CD14-positive monocyte (primary cell): Measurements from ENCODE around the gene PDP2. TPM values are rescaled to one million over a fixed set of nuclear protein-coding genes. Genes with fewer than 3 reads are reported as not detected.

Experiments used
- DNase-seq, 3 donors: peaks; one replicate each; pipeline ENCODE4 v3.0.0-alpha.2; 2011 to 2022
- H2AFZ ChIP-seq: 2 replicates; pipeline ENCODE4 v1.6.0; 2012; ENCODE audit warnings: mild to moderate bottlenecking, low read depth, low read length, inconsistent platforms; ENCODE audit not compliant: insufficient read depth, poor library complexity, severe bottlenecking
- H3K27ac ChIP-seq, 2 donors: 1 replicate in 1 of 2; 2 replicates in 1 of 2; pipeline ENCODE4 v1.5.1; 2012 to 2013; ENCODE audit warnings: low read length in 2 of 2, control low read depth in 1 of 2, inconsistent platforms in 1 of 2, low read depth in 1 of 2, mild to moderate bottlenecking in 1 of 2
- H3K27me3 ChIP-seq, 2 donors: one replicate each; pipeline versions ENCODE4 v1.6.0 to v1.6.1; 2011 to 2013; ENCODE audit warnings: low read length in 2 of 2; ENCODE audit not compliant: control insufficient read depth in 2 of 2, insufficient read depth in 2 of 2
- H3K36me3 ChIP-seq, 2 donors: replicated peaks in 1 of 2; 1 replicate in 1 of 2; 2 replicates in 1 of 2; pipeline versions ENCODE4 v1.5.1 to v1.6.1; 2012 to 2013; ENCODE audit warnings: low read length in 2 of 2, control low read depth in 1 of 2, inconsistent platforms in 1 of 2, mild to moderate bottlenecking in 1 of 2; ENCODE audit not compliant: insufficient read depth in 2 of 2, control insufficient read depth in 1 of 2
- H3K4me1 ChIP-seq, 2 donors: 1 replicate in 1 of 2; 2 replicates in 1 of 2; pipeline versions ENCODE4 v1.5.1 to v1.6.1; 2012 to 2013; ENCODE audit warnings: low read length in 2 of 2, control low read depth in 1 of 2, inconsistent platforms in 1 of 2, mild to moderate bottlenecking in 1 of 2, moderate library complexity in 1 of 2; ENCODE audit not compliant: insufficient read depth in 2 of 2, control insufficient read depth in 1 of 2
- H3K4me2 ChIP-seq: replicated peaks from 2 replicates; pipeline ENCODE3; 2012; ENCODE audit warnings: low read length, moderate library complexity, mild to moderate bottlenecking; ENCODE audit not compliant: poor library complexity, severe bottlenecking; ENCODE audit errors: extremely low read depth
- H3K4me3 ChIP-seq, 3 experiments: fragments of 200-600 bp in 1 of 3; sonication (generic) in 1 of 3; replicated peaks in 1 of 3; 1 replicate in 2 of 3; 2 replicates in 1 of 3; pipeline ENCODE4 v1.5.1; 2011 to 2013; ENCODE audit warnings: low read length in 3 of 3, mild to moderate bottlenecking in 3 of 3, control low read depth in 2 of 3, low read depth in 2 of 3, inconsistent platforms in 1 of 3, moderate library complexity in 1 of 3
- H3K79me2 ChIP-seq: 2 replicates; pipeline ENCODE4 v1.6.0; 2012; ENCODE audit warnings: mild to moderate bottlenecking, control low read depth, inconsistent platforms, low read length, moderate library complexity; ENCODE audit not compliant: insufficient read depth
- H3K9ac ChIP-seq: 2 replicates; pipeline ENCODE4 v1.6.0; 2017; ENCODE audit warnings: low read length, mild to moderate bottlenecking; ENCODE audit not compliant: insufficient read depth, poor library complexity, severe bottlenecking
- H3K9me3 ChIP-seq, 2 donors: replicated peaks in 1 of 2; 1 replicate in 1 of 2; 2 replicates in 1 of 2; pipeline versions ENCODE4 v1.5.1 to v1.6.1; 2012 to 2013; ENCODE audit warnings: low read length in 2 of 2, control low read depth in 1 of 2; ENCODE audit not compliant: control insufficient read depth in 1 of 2, insufficient read depth in 1 of 2
- H4K20me1 ChIP-seq: 2 replicates; pipeline ENCODE4 v1.6.0; 2012; ENCODE audit warnings: mild to moderate bottlenecking, low read length, control low read depth, moderate library complexity; ENCODE audit not compliant: insufficient read depth
- H3K27ac Mint-ChIP-seq, 7 donors: one replicate each; pipeline ENCODE4 v1.8.0; 2020; ENCODE audit warnings: mild to moderate bottlenecking in 7 of 7, mixed read lengths in 7 of 7, moderate library complexity in 6 of 7, inconsistent platforms in 2 of 7
- H3K27me3 Mint-ChIP-seq, 3 donors: one replicate each; pipeline ENCODE4 v1.8.0; 2021 to 2022; ENCODE audit warnings: low read depth in 3 of 3, mild to moderate bottlenecking in 3 of 3, mixed read lengths in 3 of 3, moderate library complexity in 3 of 3, inconsistent platforms in 1 of 3
- H3K36me3 Mint-ChIP-seq, 2 donors: one replicate each; pipeline ENCODE4 v1.8.0; 2020; ENCODE audit warnings: mixed read lengths in 2 of 2, inconsistent platforms in 1 of 2, mild to moderate bottlenecking in 1 of 2
- H3K4me1 Mint-ChIP-seq: one replicate; pipeline ENCODE4 v1.8.0; 2020; ENCODE audit warnings: mild to moderate bottlenecking, mixed read lengths
- H3K4me3 Mint-ChIP-seq, 2 donors: one replicate each; pipeline ENCODE4 v1.8.0; 2020; ENCODE audit warnings: mild to moderate bottlenecking in 2 of 2, mixed read lengths in 2 of 2, moderate library complexity in 1 of 2
- H3K9me3 Mint-ChIP-seq, 7 donors: one replicate each; pipeline ENCODE4 v1.8.0; 2020 to 2022; ENCODE audit warnings: mixed read lengths in 7 of 7, mild to moderate bottlenecking in 6 of 7, moderate library complexity in 6 of 7, inconsistent platforms in 2 of 7
- CTCF ChIP-seq: fragments of 200-600 bp; IDR thresholded peaks from one replicate; pipeline ENCODE4 v1.8.0; 2022; ENCODE audit warnings: antibody characterized with exemption, mild to moderate bottlenecking
- WGBS: methylation state at CpG from one replicate; pipeline ENCODE4 v1.1.5; 2013; ENCODE audit warnings: missing lambda C conversion rate; ENCODE audit not compliant: insufficient coverage; 5-methylcytosine and 5-hydroxymethylcytosine counted together
- intact Hi-C, 2 donors: fragments of 100-400 bp; cut with micrococcal nuclease; formaldehyde crosslinking; loops; one replicate each; pipeline versions ENCODE4 v1.15.0 to v1.15.1; 2023
- polyA plus RNA-seq, 3 donors: library from polyadenylated mRNA; depleted of rRNA in 1 of 3; unstranded in 2 of 3; stranded (reverse) in 1 of 3; fragments of 300-500 nt in 2 of 3; fragments of >200 nt in 1 of 3; fragmentation: Illumina TruSeq in 2 of 3; gene quantifications; 1 replicate in 2 of 3; 2 replicates in 1 of 3; pipeline ENCODE4 v1.2.3, GENCODE V29; 2012 to 2021

The PDP2 gene
- polyA plus RNA-seq, 3 donors = 1.1 TPM; not detected in 2

- Histone ChIP-seq H3K4me2 (no peak overlapping the region), H3K27me3 (no peaks in the 10 kb centered on the region), H3K4me3 (no peak overlapping the region), H3K9ac (no peak overlapping the region), H4K20me1 (no peaks in the 10 kb centered on the region), H3K9me3 (no peaks in the 10 kb centered on the region), H3K79me2 (no peaks in the 10 kb centered on the region), H3K27ac (no peak overlapping the region), H2AFZ (no peak overlapping the region), H3K4me1 (no peaks in the 10 kb centered on the region), H3K36me3 (no peaks in the 10 kb centered on the region)
- no peaks in the 10 kb centered on the region for H3K4me1 Mint-ChIP-seq
- DNase-seq = no peak
- peak overlapping the region in 1 of 7 donors; percentile 87 for H3K27ac Mint-ChIP-seq
- H3K4me3 Mint-ChIP-seq = no peak overlapping the region
- no peaks in the 10 kb centered on the region for H3K36me3 Mint-ChIP-seq
- no peaks in the 10 kb centered on the region for H3K9me3 Mint-ChIP-seq
- intact Hi-C loops = no loop called here
- peaks cover 6 to 12% (median 12%) of the 10 kb centered on the region in 3 donors for H3K27me3 Mint-ChIP-seq
- WGBS = 95% methylated on average over 7 of the region's 11 CpGs
- TF ChIP-seq CTCF = no peak
Observed at GRCh38 chr16:66905633-66906539, 25.6 kb downstream of the PDP2 start.

DNA sequence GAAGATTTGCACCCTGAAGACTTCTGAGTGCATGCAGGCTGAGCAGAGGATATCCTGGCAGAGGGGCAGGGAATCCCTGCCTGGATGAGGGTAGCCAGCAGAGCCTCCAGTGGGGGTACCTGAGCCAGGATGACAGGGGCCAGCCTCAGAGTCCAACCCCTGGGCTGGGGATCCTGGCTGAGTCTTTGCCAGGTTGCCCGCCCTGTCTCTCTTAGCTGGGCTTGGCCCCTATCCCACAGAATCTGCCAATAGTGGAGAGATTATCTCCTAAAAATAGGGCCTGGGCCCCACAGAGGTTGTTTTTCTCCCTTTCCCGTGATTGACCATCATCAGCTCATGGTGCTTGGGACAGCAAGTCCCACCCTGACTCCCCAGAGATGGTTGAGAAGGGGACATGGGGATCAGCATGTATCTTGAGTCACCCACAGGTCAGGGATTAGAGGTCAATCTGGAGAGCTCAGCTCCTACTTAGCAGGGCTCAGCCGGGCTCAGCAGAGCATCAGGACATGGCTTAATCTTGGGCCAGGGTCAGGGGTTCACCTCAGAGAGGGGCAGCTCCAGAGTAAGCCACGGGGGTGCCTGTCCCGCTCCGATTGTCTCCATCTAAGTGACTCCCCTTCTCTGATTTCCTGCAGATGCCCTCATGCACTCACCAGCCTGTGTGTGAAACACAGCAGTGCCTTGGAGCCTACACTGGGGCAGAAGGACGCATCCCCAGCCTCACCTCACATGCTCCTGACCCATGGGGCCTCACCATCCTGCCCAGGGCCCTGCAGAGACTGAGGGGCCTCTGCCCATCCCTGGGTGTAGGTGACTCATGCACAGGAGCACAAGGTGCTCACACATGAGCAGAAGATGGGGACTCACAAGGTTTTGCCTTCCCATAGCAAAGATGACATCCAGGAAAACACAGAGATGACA lies 26.9 kb downstream of the PDP2 start:
- Histone ChIP-seq H3K4me2 (no peak overlapping the region), H3K4me1 (no peaks in the 10 kb centered on the region), H3K36me3 (no peaks in the 10 kb centered on the region), H3K27me3 (no peaks in the 10 kb centered on the region), H3K27ac (no peak overlapping the region), H3K79me2 (no peaks in the 10 kb centered on the region), H3K4me3 (no peak overlapping the region), H3K9me3 (no peaks in the 10 kb centered on the region), H2AFZ (no peak overlapping the region), H3K9ac (no peak overlapping the region), H4K20me1 (no peaks in the 10 kb centered on the region)
- DNase-seq = no peak
- H3K27ac Mint-ChIP-seq = no peak overlapping the region
- intact Hi-C loops = no loop called here
- peaks cover 3 to 12% (median 12%) of the 10 kb centered on the region in 3 donors for H3K27me3 Mint-ChIP-seq
- 88% methylated on average over 4 of the region's 7 CpGs for WGBS
- TF ChIP-seq CTCF = no peak
- no peaks in the 10 kb centered on the region for H3K9me3 Mint-ChIP-seq
- H3K36me3 Mint-ChIP-seq = no peaks in the 10 kb centered on the region
- no peak overlapping the region for H3K4me3 Mint-ChIP-seq
- H3K4me1 Mint-ChIP-seq = no peaks in the 10 kb centered on the region
